Lower leg skin (tissue), 3 donors: ENCODE results near the gene CCDC9B.

Experiments
- POLR2A ChIP-seq, 2 donors: fragments of 450-650 bp; IDR thresholded peaks; one replicate each; pipeline ENCODE4 v1.6.1; 2016 to 2017; ENCODE audit warnings: antibody characterized with exemption in 2 of 2, mild to moderate bottlenecking in 1 of 2, moderate library complexity in 1 of 2
- TF ChIP-seq, protein P1 (sequence below), 3 donors: fragments of 450-650 bp; IDR thresholded peaks; one replicate each; pipeline ENCODE4 v1.5.1; 2016; ENCODE audit warnings: antibody characterized with exemption in 3 of 3, mild to moderate bottlenecking in 3 of 3, moderate library complexity in 2 of 3

DNA sequence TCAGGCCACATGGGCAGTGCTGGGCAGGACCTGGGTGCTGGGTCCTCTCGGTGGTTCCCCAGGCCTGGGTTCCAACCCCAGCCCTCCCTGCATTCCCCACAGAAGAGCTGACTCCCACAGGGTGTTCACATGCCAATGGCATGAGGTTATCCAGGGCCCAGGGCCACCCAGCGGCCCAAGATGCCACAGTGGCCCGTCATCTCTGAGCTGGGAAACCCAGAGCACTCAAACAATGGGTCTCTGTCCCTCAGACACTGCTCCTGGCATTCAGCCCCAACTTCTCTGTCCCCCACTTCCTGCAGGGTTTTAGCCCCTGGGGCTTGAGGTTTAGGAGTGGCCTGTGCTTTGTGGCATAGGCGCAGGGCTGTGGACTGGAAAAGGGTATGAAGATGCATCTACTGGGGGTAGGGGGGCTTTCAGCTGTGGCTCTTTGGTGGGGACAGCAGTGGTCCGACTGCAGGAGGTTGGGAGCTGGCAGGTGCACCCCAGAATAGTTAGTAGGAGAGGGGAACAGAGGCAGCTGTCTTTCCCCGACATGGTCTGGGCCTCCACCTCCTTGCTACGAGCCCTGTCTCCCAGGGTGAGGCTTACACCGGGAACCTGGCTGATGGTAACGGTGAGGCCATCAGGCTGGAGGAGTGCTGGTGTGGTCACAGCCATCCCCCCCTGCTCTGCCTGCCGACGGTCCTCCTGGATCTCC lies 1.7 kb downstream of the CCDC9B start:
- TF ChIP-seq, protein P1, sequence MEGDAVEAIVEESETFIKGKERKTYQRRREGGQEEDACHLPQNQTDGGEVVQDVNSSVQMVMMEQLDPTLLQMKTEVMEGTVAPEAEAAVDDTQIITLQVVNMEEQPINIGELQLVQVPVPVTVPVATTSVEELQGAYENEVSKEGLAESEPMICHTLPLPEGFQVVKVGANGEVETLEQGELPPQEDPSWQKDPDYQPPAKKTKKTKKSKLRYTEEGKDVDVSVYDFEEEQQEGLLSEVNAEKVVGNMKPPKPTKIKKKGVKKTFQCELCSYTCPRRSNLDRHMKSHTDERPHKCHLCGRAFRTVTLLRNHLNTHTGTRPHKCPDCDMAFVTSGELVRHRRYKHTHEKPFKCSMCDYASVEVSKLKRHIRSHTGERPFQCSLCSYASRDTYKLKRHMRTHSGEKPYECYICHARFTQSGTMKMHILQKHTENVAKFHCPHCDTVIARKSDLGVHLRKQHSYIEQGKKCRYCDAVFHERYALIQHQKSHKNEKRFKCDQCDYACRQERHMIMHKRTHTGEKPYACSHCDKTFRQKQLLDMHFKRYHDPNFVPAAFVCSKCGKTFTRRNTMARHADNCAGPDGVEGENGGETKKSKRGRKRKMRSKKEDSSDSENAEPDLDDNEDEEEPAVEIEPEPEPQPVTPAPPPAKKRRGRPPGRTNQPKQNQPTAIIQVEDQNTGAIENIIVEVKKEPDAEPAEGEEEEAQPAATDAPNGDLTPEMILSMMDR (IDR thresholded peaks at IDR 0.05) = no peak
- TF ChIP-seq POLR2A (IDR thresholded peaks at IDR 0.05) = no peak
